ENCODE results near the gene IP6K3.

IP6K3 gene

GRCh38 chr6:33705268-33705885, 41.3 kb downstream of the IP6K3 start:
- no peak for DNase-seq (ENCODE audit: low spot score)

DNA sequence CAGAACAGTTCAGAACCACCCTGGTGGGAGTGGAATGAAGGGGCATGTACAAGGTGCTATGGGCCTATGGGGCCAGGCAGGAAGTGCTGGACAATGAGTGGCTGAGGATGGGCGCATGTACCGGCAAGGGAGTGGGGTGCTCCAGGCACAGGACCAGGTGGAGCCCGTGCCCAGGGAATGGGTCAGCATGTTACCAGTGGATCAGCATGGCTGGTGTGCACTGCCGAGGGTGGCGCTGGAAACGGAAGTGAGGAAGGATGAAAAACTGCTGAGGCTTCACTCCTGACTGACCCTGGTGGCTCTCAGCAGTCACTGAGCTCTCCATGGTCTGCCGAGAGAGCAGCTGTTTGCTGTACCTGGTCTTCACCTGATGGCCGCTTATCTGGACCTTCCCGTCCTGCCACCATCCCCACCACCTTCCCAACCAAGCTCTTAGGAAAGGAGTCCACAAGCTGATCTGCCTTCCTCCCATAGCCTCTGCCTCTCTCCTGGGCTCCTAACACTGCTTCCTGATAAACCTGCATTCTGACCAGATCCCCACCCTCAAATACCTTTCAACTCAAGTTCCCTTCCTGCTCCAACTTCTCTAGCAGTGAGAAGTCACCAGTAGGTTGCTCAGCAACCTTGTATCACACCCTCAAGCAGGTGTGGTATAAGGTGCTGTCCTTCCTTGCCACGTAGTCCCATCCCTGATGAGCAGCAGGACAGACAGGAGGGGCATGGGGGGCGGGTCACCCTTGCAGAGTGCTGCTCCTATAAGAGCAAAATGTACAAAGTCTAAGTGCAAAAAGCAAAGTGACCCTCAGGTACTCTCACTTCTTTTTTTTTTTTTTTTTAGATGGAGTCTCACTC, 42.3 kb downstream of the IP6K3 start:
- no peak for DNase-seq (ENCODE audit: low spot score)

DNA sequence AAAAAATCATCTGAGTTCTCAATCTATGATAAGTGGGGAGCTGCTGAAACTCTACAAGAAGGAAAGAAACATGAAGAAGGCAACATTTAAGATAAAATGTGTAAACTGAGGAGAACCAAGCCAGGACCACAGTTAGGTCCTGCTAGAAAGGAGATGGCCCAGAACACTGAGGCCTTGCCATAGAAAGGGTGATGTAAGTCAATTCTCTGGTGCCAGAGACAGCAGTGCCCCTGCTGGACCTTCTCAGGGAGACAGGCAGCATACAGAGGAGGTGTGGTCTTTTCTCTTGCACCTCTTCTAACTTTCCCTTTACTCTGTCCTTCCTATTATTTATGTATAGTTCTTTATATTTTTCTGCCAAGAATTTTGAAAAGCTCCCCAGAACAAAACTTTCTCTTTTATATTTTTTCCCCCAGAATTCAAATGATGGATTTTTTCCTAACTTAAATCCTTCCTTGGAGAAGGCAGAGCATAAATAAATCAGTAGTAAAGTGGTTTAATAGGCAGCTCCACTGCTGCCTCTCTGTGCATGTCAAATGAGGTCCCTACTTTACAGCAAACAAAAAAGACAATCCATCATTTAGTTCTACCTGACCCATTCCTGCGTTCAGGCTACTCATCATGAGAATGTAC, 44.2 kb downstream of the IP6K3 start:
- peak; percentile 81 for DNase-seq (ENCODE audit: low spot score)

GRCh38 chr6:33700391-33701050, 46.2 kb downstream of the IP6K3 start:
- DNase-seq (ENCODE audit: low spot score): peak; percentile 50

DNA sequence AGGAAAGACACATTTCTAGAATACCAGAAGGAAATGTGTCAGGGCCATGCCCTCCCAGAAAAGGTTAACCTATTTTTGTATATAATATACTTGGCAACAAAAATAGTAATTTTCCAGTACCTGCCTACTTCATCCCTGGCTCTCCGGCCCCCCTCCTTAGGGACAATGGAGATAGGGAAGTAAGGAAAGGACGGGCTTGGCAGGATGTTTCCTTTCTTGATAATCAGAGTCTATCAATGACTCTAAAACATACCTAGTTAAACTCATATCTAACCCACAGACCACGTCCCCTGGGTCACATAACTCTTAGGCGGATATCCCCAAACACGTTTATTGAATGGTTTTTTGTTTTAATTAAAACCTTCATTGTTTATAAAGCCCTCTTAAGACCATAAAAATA, 47.0 kb downstream of the IP6K3 start:
- no peak for DNase-seq (ENCODE audit: low spot score)

- DNase-seq (ENCODE audit: low spot score): no peak
Observed at GRCh38 chr6:33699131-33699530, 47.6 kb downstream of the IP6K3 start.

GRCh38 chr6:33698494-33698893, 48.2 kb downstream of the IP6K3 start:
- DNase-seq (ENCODE audit: low spot score): no peak

- no peak for DNase-seq (ENCODE audit: low spot score)
Observed at GRCh38 chr6:33697845-33698244, 48.9 kb downstream of the IP6K3 start.

- peak; percentile 43 for DNase-seq (ENCODE audit: low spot score)
Observed at GRCh38 chr6:33696548-33697518, 49.9 kb downstream of the IP6K3 start.

DNA sequence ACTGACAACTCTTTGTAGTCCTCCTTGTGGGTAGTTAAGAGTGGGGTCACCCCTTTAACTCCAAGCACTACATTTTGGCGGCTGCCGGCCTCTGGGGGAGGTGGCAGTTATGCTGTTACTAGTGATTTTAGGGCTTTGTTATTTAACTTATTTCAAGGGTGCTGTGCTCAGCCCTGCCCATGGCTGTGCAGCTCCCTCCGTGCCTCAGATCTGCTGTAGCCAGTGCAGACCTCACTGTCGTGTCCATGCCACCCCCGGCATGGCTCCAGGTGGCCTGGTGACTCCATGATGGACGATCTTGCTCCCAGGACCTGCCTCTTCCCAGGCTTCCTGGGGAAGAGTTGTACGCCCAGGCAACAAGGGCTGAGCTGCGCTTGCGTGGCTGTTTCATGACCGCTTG, 50.6 kb downstream of the IP6K3 start:
- no peak for DNase-seq (ENCODE audit: low spot score)

DNA sequence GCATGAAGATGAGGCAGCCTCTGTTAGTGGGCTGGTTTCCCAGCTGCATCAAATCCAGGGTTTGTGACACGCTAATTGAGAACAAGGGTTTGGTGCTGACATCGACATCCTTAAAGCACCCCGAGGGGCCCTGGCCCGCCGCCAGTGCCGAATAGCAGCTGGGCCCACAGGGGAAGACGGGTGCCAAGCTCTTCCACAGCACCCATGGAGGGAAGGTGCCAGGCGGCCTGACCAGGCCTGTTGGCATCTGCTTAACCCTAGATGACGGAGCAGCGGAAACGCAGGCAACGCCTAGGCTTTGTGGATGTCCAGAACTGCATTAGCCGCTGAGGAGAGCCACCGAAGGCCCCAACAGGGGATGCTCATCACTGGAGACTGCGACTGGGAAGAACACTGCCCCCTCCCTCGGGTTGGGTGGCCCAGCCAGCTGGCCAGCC, 51.2 kb downstream of the IP6K3 start:
- peak; percentile 30 for DNase-seq (ENCODE audit: low spot score)

- DNase-seq (ENCODE audit: low spot score): no peak
Observed at GRCh38 chr6:33694977-33695376, 51.7 kb downstream of the IP6K3 start.

DNA sequence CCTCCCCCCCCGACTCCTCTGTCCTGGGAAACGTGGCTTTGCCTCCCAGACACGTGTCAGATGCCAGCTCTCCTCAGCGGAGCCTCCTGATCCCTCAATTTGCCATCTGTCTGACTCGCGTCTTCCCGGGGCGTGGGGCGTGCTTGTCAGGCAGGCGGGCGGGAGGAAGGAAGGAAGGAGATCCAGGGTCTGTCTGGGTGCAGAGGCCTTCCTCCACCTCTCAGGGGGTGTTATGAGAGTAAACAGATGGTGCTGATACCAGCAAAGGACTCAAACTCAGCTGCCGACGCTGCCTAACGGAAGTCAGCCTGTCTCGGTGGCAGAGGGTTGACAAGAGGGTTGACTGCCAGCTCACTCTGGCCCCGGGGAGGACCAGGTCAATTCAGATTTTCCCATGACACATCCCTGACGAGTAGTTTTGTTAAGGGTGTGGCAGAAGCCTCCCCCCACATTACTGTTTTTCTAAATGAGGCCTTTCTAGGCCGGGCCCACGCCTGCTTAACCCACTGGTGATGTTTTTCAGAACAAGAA, 52.2 kb downstream of the IP6K3 start:
- no peak for DNase-seq (ENCODE audit: low spot score)

- DNase-seq (ENCODE audit: low spot score): no peak
Observed at GRCh38 chr6:33693186-33694105, 53.3 kb downstream of the IP6K3 start.

- DNase-seq (ENCODE audit: low spot score): no peak
Observed at GRCh38 chr6:33692760-33693158, 53.9 kb downstream of the IP6K3 start.

GRCh38 chr6:33692078-33692759, 54.5 kb downstream of the IP6K3 start:
- DNase-seq (ENCODE audit: low spot score): no peak

GRCh38 chr6:33691456-33692077, 55.1 kb downstream of the IP6K3 start:
- no peak for DNase-seq (ENCODE audit: low spot score)

DNA sequence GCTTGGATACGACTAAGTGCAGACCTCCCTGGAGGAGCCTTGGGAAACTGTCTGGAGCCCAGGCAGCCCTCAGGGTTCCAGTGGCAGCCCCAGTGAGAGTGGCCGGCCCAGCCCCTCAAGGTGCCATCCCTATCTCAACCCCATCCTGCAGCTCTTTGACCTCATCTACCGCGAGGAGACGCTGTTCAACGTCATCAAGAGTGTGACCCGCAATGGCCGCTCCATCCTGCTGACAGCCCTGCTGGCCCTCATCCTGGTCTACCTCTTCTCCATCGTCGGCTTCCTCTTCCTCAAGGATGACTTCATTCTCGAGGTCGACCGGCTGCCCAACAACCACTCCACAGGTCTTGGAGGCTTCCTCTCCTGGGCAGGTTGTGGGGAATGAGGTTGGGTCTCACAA, 55.9 kb downstream of the IP6K3 start:
- no peak for DNase-seq (ENCODE audit: low spot score)

- DNase-seq (ENCODE audit: low spot score): no peak
Observed at GRCh38 chr6:33689879-33690278, 56.8 kb downstream of the IP6K3 start.

All from pons (tissue), 1 donor.